ENCODE data around the gene MAN1C1.
"Not testable (repeated sequence)": the region's sequence is repeated elsewhere in the genome, so short reads cannot be mapped to it uniquely, and the experiment has no call there.

Gene MAN1C1

DNA sequence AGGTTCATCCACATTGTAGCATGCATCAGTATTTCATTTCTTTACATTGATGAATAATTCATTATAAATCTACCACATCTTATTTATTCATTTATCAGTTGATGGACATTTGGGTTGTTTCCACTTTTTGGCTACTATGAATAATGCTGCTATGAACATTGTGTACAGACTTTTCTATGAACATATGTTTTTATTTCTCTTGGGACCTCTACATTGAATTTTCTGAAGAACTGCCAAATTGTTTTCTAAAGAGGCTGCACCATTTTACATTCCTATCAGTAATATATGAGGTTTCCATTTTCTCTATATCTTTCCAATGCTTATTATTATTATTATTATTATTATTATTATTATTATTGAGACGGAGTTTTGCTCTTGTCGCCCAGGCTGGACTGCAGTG, 102.1 kb downstream of the MAN1C1 start:
- no peak for DNase-seq

DNA sequence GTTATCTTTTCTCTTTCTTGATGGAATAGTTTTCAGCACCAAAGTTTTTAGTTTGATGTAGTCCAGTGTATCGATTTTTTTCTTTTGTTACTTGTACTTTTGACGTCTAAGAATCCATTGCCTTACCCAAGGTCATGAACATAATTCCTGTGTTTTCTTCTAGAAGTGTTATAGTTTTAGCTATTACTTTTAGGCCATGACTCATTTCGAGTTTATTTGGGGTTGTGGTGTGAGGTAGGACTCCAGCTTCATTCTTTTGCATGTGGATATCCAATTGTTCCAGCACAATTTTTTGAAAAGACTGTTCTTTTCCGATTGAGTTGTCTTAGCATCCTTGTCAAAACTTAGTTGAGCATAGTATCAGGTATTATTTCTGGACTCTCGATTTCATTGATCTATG, 104.0 kb downstream of the MAN1C1 start:
- DNase-seq, result no peak

DNA sequence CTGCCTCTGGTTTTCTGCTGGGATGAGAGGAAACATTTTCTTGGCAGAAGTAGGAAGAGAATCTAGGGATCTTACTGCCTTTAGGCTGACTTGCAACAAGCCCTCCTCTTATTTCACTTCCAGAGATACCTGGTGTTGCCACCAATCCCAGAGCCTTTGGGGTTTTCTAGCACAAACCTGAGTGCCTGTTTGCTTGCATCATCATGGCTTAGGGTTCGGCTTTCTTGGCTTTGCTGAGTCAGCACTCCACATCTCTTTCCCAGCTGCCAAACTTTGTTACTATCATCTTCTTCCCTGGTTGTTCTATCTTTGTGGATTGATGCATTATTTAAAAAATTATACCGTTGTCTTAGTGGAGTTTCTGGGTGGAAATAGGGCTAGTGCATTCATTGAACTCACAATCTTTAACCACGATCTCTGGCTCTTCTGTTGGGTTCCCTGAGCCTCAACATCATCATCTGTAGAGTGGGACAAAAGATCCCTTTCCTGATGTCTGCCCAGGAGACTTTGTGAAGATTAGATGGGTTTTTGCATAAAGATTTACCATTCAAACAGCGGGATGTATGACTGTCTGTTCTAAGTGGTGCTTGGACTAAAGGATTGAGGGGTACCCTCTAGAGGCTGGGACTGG, 106.8 kb downstream of the MAN1C1 start:
- DNase-seq, result no peak

DNA sequence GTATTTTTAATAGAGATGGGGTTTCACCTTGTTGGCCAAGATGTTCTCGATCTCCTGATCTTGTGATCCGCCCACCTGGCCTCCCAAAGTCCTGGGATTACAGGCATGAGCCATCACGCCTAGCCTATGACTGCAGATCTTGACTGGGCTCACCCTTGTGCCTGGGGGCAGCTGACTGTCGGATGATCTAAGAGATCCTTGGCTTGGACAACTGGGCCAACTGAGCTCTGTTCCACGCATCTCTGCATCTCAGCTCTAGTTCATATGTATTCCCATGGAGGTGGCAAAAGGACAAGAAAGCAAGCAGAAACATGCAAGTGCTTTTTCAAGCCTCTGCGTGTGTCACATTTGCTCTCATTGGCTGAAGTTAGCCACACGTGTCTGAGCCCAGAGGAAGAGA, 107.6 kb downstream of the MAN1C1 start:
- DNase-seq, result no peak

DNA sequence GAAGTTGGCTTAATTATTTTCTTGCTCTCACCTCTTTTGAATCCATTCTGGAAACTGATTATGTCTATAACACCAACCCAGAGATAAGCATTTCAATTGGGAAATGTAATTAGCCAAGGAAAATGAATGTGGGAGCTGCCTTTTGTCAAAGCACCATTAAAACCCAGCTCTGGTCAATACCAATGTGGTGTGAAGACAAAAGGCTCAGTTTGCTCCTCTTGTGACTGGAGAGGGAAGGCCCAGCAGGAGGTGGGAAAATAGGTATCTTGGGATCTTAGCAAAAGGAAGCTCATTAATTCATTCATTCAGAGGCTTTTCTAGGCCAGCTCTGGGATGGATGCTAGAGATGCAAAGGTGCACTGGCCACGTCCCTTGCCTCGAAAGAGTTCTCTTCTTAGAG, 108.4 kb downstream of the MAN1C1 start:
- DNase-seq, result no peak

DNA sequence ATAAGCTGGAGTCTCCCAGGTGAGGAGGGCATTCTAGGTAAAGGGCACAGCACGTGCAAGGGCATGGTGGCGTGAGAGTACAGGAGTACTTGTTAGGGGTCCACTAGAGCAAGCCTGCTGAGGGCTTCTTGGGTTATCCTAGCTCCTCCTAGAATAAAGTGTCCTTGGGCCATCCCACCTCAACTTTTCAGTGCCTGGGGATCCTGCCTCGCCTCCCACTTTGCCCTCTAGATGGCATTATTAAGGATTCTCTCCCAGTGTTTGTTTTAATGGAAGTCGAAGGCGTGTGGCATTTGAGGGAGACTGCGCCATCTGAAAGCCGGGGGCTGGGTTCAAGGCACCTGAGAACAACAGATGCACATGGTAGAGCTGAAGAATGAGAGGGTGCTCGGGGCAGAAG, 108.9 kb downstream of the MAN1C1 start:
- DNase-seq, result no peak

DNA sequence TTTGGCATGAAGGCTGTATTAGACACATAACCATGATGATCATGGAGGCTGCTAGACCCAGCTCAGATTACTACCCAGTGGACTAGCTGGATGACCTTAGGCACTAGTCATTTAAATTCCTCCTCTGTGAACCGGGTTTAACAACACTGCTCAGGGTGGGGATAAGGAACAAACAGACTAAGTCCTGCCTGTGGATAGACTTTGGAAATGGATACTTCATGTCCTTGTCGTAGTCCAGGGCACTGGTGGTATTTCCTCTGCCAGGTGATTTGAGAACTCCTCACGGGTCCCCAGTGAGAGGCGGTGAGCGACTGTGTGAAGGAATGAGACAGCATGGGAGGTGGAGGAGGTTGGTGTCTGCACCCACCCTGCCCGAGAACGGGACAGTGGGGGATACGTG, 110.5 kb downstream of the MAN1C1 start:
- DNase-seq, result no peak

DNA sequence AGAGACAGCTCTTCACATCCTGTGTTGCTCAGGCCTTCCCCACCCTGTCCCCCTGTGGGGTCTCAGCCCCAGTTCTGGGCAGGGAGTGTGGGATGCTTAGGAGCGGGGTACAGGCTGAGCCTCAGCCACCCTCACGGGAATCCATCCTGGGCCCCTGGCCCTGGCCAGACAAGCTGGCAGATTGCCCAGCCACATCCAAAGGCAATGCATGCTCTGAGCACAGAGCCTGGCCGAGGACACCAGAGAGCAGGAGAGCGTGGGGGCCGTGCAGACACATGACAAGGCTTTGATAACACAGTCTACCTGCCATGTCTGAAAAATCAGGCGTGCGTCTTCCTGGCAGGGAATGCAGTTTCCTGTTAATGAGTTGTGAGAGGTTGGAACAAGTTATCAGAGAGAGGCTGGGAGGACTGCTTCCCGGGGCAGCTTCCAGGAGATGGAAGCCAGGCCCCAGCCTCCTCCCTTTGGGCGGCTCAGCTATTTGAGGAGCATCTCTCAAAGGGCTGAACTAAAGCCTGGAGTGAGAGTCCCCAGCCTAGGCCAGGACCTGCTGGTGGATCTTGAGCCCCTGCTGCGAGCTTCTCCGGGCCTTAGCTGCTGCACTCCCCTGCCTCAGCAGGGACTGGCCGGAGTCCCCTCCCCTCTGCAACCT, 111.2 kb downstream of the MAN1C1 start:
- DNase-seq, result no peak

DNA sequence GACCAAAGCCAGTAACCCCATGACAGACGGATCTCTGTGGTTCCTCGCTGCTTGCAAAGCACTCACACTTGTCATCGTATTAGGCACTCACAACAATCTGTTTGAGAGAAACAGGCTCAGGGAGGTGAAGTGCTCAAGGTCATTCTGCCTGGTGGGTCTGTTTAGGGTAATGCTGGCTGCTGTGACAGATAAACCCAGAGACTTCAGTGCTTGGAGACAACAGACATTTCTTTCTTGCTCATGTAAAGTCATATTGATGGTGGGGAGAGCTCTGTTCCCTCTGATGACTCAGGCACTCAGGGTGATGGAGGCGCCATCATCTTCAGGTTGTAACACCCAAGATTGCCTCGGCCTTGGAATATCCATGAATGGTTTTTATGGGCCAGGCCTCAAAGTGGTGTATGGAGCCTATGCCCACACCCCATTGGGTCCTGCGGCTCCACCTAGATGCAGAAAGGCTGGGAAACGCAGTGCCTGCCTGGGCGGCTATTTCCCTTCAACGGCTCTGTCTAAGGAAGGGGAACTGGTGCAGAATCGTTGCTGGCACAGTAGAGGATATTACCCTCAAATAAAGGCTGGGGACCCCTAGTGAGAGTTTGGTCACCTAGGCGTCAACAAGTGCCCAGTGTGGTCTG, 111.8 kb downstream of the MAN1C1 start:
- no peak for DNase-seq

DNA sequence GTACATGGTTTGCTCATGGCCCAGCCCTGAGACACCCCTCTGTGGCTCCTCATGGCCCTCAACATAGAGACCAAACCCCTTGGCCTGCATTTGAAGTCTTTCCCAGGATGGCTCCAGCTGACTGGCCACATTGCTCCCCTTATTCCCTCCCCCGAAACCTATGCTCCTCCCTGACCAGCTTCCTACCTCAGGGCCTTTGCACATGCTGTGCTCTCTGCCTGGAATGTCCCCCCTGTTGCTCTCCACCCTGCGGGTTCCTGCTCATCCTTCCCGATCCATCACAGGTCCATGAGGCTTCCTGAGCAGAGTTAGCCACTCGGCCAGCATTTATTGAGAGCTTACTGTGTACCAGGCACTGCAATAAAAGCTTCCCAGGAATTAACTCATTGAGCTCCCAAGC, 112.5 kb downstream of the MAN1C1 start:
- DNase-seq, result no peak

DNA sequence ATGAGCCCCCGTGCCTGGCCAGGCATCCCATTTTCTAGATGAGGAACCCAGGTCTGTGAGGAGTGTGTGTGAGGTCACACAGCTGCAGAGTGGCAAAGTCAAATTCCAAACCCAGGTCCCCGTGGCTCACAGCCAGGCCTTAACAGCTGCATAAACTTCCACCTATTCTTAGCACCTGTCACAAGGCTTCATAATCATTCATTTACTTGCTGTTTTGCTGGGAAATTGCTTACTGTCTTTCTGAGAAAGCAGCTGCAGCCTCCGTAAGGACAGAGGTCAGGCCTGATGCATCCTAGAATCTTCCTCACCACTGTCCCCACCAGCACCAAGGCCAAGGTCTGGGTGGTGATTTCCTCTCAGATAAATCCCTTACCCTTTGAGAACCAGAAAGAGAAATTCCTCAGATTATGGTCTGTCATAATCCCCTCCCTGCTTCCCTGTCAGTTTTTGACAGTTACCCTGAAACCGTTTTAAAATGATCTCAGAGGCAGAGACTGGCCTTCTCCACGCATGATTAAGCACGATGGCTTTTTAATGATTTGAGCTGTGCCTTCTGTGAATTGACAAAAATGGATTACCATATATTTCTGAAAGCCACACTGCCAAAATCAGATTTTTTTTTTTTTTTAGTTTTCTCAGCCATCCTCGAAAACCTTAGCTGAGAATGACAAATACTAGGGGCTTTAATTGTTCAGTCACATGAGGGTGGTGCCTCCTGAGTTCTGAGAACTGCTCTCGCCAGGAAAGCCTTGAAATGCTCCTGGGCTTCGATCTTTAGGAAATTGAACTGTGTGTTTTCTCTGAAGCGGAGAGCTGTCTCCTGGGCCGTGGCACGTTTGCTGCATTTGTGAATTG, 113.4 kb downstream of the MAN1C1 start:
- no peak for DNase-seq

DNA sequence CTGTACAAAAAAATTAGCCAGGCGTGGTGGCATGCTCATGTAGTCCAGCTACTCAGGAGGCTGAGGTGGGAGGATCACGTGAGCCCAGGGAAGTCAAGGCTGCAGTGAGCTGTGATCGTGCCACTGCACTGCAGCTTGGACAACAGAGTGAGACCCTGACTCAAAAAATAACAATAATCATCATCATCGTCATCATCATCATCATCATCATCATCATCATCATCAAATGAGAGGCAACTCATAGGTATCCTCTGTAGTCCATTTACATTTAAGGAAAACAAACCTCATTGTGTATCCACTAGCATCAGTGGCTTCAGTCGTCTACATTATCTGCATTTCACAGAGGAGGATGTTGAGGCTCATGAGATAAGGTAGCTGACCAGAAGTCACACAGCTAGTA, 114.6 kb downstream of the MAN1C1 start:
- no peak for DNase-seq

DNA sequence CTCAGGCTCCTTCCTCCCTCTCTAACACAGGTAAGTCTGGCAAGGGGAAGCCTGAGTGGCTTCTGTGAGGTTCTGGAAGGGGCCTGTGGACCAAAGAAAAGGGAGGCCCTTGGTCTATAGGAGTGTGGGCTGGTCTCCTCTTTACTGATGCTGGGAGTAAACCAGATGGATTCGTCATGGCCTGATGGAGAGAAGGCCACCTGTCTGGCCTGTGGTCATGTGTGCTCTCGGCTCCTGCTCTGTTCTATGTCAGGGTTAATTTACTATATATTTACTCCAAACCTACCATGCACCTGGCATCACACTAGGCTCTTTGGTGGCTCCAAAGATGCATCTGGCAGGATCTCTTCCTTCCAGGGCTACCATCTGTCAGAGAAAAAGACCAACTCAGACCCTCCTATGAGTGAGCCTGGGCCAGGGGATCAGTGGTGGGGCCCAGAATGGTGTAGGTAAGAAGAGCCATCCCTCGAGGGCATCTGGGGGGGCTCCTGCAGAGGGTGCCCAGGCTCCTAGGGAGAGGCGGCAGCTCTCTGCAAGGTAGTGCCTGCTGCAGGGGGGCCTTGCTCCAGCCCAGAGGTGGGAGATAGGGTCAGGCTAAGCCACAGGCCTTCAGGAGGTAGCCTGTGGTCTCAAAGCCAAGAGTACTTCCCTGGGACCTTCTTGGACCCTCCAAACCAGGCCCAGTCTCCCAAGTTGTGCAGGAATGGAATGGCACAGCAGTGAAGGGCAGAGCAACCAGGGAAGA, 115.2 kb downstream of the MAN1C1 start:
- DNase-seq, result no peak

DNA sequence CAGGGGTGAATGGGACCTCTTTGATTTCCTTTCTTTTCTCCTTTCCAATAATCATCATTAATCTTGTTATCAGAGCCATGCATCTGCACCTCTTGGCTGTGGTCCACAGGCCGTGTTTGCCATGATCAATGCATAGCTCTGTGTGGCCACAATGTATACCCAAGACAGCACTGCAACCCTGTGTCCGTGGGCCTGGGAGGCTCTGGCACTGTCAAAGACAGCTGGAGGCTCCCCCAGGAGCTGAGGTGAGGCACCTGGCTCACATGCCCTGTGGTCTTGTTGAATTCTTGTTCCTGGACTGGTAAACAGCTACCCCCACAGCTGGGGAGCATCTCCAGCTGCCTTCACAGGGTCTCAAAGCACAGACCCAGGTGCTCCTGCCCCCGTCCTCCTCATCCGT, 116.2 kb downstream of the MAN1C1 start:
- no peak for DNase-seq

DNA sequence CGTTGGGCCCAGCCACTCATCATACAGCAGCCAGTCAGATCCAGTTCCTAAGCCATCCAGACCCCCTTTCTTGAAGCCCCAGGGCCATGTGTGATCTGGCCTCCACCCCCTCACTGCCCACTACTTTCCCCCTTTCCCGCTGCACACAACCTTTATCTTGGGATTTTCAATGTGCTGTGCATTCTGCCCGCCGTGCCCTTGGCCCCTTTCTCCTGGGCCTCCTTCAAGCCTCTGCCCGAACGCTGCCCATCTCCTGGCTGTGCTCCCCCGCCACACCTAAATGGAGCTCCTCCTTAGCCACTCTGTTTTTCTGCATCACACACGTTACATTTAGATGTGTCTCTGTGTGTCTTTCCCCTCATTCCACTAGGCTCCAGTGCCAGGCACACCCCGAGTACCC, 116.7 kb downstream of the MAN1C1 start:
- no peak for DNase-seq

DNA sequence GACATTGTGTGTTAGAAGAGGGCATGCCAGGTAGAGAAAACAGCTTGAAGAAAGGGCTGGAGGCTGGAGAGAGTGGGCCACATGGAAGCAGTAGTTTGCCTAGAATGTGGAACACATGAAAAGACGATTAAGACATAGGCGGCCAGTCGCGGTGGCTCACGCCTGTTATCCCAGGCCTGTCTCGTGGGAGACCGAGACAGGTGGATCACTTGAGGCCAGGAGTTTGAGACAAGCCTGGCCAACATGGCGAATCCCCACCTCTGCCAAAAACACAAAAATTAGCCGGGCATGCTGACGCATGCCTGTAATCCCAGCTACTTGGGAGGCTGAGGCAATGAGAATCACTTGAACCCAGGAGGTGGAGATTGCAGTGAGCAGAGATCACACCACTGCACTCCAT, 118.4 kb downstream of the MAN1C1 start:
- not testable (repeated sequence) for DNase-seq

DNA sequence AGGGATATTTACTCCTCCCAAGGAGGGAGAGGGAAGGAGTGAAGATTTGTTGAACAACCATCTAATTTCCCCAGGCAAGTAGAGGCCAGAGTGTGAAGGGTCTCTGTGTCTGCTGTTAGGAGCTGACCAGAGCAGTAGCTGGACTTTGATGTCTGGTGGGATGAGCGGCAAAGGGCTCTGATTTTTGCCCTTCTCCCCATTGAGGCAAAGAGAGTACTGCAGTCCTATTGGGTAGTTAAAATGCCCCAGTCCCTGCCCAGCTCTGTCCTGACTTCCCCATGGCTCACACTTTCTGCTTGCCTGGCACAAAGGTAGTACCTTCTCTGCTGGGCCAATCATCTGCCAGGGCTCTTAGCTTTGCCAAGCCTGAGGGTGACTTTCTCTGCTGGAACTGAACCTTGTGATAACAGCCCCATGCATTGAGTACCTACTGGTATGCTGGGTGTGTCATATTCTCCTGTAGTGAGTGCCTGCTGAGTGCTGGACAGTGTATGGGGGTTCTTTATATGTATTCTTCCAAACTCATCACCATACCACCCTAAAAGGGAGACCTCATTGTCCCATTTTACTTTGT, 119.5 kb downstream of the MAN1C1 start:
- no peak for DNase-seq

DNA sequence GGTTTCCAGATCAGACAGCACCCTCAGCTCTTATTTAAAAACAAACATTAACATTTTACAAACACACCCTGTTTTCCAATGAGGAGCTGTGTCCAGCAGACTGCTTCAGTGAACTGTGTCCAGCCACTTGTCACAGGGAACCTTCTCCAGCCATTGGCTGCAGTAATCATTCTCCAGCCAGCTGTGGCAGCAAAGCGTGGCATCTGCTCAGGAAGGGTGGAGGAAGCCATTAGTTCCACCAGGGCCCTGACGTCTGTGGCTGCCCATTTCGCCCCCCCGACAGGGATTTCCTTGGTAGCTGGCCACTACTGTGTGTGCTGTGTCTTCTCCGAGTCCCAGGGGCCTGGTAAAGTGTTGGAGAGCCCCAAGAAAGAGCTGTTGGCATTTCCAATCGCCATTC, 120.5 kb downstream of the MAN1C1 start:
- no peak for DNase-seq

DNA sequence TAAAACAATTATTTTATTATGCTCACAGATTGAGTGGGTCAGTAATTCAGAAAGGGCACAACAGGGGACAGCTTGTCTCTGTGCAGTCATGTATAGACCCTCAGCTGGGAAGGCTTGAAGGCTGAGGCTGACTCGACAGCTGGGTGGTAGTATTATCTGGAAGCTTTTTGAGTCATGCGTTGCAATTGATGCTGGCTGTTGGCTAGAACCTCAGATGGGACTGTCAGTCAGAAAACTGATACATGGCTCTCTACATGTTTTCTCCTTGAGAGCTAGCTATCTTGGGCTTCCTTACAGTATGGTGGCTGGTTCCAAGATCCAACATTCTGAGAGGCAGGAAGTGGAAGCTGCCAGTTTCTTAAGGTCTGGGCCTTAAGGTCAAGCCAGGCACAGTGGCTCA, 121.9 kb downstream of the MAN1C1 start:
- DNase-seq, result no peak

DNA sequence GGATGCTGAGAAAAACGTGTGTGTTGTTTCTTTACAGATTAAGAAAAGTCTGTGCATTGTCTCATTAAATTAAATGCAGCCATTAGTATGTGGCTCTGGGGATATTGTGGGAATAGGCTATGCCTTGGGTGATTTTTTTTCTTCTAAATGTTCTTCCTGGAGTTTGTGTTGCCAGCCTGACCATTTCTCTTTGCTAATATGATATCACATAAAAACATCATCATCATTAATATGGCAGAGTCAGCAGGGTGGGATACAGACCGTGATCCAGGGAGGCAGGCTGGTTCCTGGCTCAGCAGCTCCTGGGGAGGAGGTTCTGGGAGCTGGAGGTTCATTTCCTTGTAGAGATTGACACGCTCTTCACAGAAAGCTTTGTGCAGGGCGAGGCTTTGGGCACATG, 122.8 kb downstream of the MAN1C1 start:
- no peak for DNase-seq

DNA sequence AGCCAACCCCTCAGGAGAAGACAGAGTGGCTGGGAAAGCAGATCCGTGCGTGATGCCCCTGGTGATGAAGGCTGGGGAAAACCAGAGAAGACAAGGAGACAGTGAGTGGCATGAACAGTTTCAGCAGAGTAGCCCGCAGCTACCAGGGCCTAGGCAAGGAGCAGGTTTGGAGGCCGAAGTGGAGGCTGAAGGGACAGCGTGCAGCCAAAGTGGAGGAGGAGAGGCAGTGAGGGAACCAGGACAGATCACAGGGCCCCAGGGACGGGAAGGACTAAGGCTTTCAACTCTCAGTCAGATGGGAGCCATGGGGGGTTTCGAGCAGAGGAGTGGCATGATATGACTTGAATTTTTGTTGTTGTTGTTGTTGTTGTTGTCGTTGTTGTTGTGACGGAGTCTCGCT, 123.5 kb downstream of the MAN1C1 start:
- DNase-seq, result no peak

DNA sequence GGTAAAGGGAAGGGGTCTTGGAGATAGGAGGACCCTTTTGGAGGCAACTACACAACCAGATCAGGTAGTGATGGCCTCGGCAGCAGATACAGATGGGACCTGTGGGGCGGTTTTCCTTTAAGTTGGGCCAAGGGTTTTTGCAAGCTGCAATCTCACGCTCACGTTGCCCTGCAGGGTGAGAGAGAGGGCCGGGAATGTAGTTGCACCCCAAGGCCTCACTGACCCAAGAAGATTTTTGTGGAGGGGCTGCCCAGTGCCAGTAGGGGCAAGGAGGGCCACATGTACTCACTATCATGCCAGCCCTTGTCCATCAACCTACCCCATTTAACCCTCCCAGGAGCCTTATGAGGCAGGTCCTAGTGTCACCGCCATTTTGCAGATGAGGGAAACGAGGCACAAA, 125.7 kb downstream of the MAN1C1 start:
- no peak for DNase-seq
